ENCODE measurements around the gene FCER2. TPM values are rescaled to one million over a fixed set of nuclear protein-coding genes. Genes with fewer than 3 reads are reported as not detected.
A peak's percentile ranks its signal among the peaks of the same experiment; 100 is the strongest.

The FCER2 gene
- total RNA-seq, 1 experiment from 2014 or later: 0.15 TPM

DNA sequence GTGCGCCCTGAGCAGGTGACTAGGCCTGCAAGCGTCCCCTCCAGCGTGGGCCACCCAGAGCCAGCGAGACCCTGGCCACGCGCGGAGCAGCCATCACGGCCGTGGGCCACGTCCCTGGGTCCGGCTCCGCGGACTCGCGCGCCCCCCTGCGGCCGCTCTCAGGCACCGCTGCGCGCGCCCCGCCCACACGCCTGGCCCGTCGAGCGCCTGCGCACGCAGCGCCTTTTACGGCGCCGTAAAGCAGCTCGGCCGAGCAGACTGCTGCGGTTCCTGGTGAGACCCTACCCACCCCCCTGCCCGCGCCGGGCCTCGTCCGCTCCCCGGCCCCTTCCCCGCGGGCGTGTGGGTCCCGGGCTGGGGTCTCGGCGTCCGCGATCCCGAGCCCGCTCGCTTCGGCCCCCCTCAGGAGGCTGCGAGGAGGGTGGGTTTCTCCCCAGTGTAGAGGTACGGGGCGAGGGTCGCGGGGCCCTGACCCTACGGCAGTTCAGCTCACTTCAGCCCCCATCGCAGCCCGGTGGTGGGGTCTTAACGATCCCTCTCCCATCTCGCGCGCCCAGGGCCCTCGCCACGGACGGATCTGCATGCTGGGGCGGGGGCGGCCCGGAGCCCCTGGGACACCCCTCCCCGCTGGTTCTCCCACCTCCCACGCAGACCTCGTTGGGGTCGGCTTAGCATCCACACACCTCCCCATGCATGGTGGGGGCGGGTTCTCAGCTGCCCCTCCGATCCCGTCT lies 21.2 kb downstream of the FCER2 start, which contains the start of gene TRAPPC5:
TRAPPC5 (plus strand) TSS at position 228 of the 734 bp plus-strand sequence. CDS start 1,421 bp downstream, outside the sequence.
- DNase-seq (ENCODE audit: low read depth, low spot score): no peak
- in situ Hi-C loops (cut with HindIII; ENCODE audit: low pct_unique_long_range_greater_than_20kb, low sequenced_read_pairs): no loop called here

DNA sequence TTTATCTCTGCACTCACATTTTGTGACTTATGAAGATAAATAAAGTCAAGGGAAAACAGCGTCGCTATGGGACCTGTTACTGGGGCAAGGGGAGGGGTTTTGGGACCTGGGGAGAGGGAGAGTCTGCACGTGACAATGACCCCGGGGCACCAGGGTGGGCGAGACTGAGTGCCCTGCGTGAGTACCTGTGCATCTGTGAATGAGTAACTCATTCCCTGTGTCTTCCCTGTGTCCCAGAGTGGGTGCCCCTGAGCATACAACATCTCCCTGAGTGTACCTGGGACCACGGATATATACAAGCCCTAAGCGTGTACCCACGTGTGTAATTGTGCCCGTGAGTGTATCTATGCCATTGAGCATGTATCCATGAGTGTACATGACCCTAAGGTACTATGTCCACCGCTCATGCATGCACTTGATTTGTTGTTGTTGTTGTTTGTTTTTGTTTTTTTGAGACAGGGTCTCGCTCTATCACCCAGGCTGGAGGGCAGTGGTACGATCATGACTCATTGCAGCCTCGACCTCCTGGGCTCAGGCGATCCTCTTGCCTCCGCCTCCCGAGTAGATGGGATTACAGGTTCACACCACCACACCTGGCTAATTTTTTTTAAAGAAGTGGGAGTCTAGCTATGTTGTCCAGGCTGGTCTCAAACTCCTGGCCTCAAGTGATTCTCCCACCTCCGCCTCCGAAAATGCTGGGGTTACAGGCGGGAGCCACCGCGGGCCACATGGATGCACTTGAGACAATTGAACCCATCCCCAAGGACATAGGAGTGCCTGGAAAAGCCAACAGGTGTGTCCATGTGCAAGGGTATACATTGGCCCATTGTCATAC lies 21.9 kb downstream of the FCER2 start:
- in situ Hi-C loops (cut with HindIII; ENCODE audit: low pct_unique_long_range_greater_than_20kb, low sequenced_read_pairs) (no loop called here), intact Hi-C loops (cut with micrococcal nuclease; ENCODE audit: unreplicated experiment) (loop anchor here (5.0 kb wide), 1 partner anchor 113 kb away; no protein-coding TSS in a partner anchor)
- Histone ChIP-seq H3K36me3 (ENCODE audit: control insufficient read depth, insufficient read depth, low read length) (no peaks in the 10 kb centered on the region; the same call in 1 of the 2 replicates), H3K27me3 (ENCODE audit: control insufficient read depth, insufficient read depth, low read length) (no peaks in the 10 kb centered on the region), H3K4me3 (ENCODE audit: low read depth in 2 of 2, low read length in 2 of 2) (peak overlapping the region; percentile 46 to 85), H3K9me3 (ENCODE audit: control insufficient read depth, insufficient read depth, low read depth, low read length) (no peaks in the 10 kb centered on the region), H3K4me1 (ENCODE audit: control insufficient read depth, insufficient read depth, low read length) (no peaks in the 10 kb centered on the region; the same call in 1 of the 2 replicates), H3K27ac (ENCODE audit: low read length) (no peak overlapping the region)
- TF ChIP-seq POLR2AphosphoS5 (IDR thresholded peaks at IDR 0.05; ENCODE audit: low read depth, low read length) (no peak), SIN3A (IDR thresholded peaks at IDR 0.05; ENCODE audit: borderline replicate concordance, insufficient read depth, low read depth, low read length) (no peak), TCF7L2 (IDR thresholded peaks at IDR 0.05; ENCODE audit: low read depth, low read length) (0 out of 2 replicates have a peak, but pooled peaks have one; percentile 24)
- TF ChIP-seq, protein P1, sequence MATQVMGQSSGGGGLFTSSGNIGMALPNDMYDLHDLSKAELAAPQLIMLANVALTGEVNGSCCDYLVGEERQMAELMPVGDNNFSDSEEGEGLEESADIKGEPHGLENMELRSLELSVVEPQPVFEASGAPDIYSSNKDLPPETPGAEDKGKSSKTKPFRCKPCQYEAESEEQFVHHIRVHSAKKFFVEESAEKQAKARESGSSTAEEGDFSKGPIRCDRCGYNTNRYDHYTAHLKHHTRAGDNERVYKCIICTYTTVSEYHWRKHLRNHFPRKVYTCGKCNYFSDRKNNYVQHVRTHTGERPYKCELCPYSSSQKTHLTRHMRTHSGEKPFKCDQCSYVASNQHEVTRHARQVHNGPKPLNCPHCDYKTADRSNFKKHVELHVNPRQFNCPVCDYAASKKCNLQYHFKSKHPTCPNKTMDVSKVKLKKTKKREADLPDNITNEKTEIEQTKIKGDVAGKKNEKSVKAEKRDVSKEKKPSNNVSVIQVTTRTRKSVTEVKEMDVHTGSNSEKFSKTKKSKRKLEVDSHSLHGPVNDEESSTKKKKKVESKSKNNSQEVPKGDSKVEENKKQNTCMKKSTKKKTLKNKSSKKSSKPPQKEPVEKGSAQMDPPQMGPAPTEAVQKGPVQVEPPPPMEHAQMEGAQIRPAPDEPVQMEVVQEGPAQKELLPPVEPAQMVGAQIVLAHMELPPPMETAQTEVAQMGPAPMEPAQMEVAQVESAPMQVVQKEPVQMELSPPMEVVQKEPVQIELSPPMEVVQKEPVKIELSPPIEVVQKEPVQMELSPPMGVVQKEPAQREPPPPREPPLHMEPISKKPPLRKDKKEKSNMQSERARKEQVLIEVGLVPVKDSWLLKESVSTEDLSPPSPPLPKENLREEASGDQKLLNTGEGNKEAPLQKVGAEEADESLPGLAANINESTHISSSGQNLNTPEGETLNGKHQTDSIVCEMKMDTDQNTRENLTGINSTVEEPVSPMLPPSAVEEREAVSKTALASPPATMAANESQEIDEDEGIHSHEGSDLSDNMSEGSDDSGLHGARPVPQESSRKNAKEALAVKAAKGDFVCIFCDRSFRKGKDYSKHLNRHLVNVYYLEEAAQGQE (IDR thresholded peaks at IDR 0.05; ENCODE audit: insufficient read depth in 1 of 2, low read depth in 2 of 2, low read length in 1 of 2): no peak
- POLR2A ChIA-PET: no interaction called here
- peak; percentile 59 for ATAC-seq
- no peak for DNase-seq (ENCODE audit: low read depth, low spot score)
- no TSS peak for BruUV-seq (replicated peaks)
- CTCF ChIA-PET: interaction anchor here (0.8 to 0.9 kb wide), 2 partner anchors 11 to 112 kb away, joined by 3 to 12 read pairs; partner anchors contain the start of gene RETN

More for the DNA sequence above, 21.2 kb downstream of the FCER2 start, which contains the start of gene TRAPPC5:
- intact Hi-C loops (cut with micrococcal nuclease; ENCODE audit: unreplicated experiment): loop anchor here (5.0 kb wide), 1 partner anchor 113 kb away; no protein-coding TSS in a partner anchor
- no TSS peak for BruUV-seq (replicated peaks)
- Histone ChIP-seq H3K27me3 (ENCODE audit: control insufficient read depth, insufficient read depth, low read length) (no peaks in the 10 kb centered on the region), H3K4me3 (ENCODE audit: low read depth in 2 of 2, low read length in 2 of 2) (peak within 1 kb of the TSS; percentile 67 to 85), H3K9me3 (ENCODE audit: control insufficient read depth, insufficient read depth, low read depth, low read length) (no peaks in the 10 kb centered on the region), H3K4me1 (ENCODE audit: control insufficient read depth, insufficient read depth, low read length) (no peaks in the 10 kb centered on the region; the same call in 1 of the 2 replicates), H3K27ac (ENCODE audit: low read length) (peak within 1 kb of the TSS; percentile 69), H3K36me3 (ENCODE audit: control insufficient read depth, insufficient read depth, low read length) (no peaks in the 10 kb centered on the region; the same call in 1 of the 2 replicates)
- ATAC-seq: peak; percentile 85
- ChIA-PET CTCF (interaction anchor here (0.6 to 0.9 kb wide), 6 partner anchors 12 to 208 kb away, joined by 3 to 12 read pairs (median 4); partner anchors contain the start of gene RETN), POLR2A (no interaction called here)
- TF ChIP-seq POLR2AphosphoS5 (IDR thresholded peaks at IDR 0.05; ENCODE audit: low read depth, low read length) (no peak), SIN3A (IDR thresholded peaks at IDR 0.05; ENCODE audit: borderline replicate concordance, insufficient read depth, low read depth, low read length) (peak; percentile 66; the same call in 1 of the 2 replicates), TCF7L2 (IDR thresholded peaks at IDR 0.05; ENCODE audit: low read depth, low read length) (0 out of 2 replicates have a peak, but pooled peaks have one; percentile 3)
- TF ChIP-seq, protein P1 (IDR thresholded peaks at IDR 0.05; ENCODE audit: insufficient read depth in 1 of 2, low read depth in 2 of 2, low read length in 1 of 2): peak in 1 of 2 experiments; percentile 45; a peak in 1 of 4 replicates
- TF ChIP-seq, protein P2, sequence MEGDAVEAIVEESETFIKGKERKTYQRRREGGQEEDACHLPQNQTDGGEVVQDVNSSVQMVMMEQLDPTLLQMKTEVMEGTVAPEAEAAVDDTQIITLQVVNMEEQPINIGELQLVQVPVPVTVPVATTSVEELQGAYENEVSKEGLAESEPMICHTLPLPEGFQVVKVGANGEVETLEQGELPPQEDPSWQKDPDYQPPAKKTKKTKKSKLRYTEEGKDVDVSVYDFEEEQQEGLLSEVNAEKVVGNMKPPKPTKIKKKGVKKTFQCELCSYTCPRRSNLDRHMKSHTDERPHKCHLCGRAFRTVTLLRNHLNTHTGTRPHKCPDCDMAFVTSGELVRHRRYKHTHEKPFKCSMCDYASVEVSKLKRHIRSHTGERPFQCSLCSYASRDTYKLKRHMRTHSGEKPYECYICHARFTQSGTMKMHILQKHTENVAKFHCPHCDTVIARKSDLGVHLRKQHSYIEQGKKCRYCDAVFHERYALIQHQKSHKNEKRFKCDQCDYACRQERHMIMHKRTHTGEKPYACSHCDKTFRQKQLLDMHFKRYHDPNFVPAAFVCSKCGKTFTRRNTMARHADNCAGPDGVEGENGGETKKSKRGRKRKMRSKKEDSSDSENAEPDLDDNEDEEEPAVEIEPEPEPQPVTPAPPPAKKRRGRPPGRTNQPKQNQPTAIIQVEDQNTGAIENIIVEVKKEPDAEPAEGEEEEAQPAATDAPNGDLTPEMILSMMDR (IDR thresholded peaks at IDR 0.05): peak; percentile 97
